OCI-LY7 (cell line): Measurements from ENCODE around the gene TOGARAM1. TPM values are rescaled to one million over a fixed set of nuclear protein-coding genes. Genes with fewer than 3 reads are reported as not detected.

Source experiments
- BruUV-seq: library from RNA; stranded (reverse); fragments of 400-500 nt; replicated peaks from 2 replicates; lab custom pipeline; 2021; lab: Mats Ljungman, UMichigan
- CTCF ChIA-PET: fragments of 300-600 bp; sonication (Branson Sonifier 250); formaldehyde crosslinking; loops from one replicate; lab custom pipeline; 2022; ENCODE audit warnings: antibody characterized with exemption; ENCODE audit not compliant: unreplicated experiment; lab: Charles Lee
- POLR2A ChIA-PET: fragments of 300-600 bp; sonication (Branson Sonifier 250); formaldehyde crosslinking; loops from one replicate; lab custom pipeline; 2022; ENCODE audit warnings: antibody characterized with exemption; lab: Charles Lee
- DNase-seq: peaks from one replicate; pipeline ENCODE4 v3.0.0-alpha.2; 2015; ENCODE audit warnings: low spot score
- H2AFZ ChIP-seq: fragments of 200-600 bp; sonication (generic), shearing (Covaris generic); 2 replicates; pipeline ENCODE4 v1.6.1; 2014; ENCODE audit warnings: mild to moderate bottlenecking, antibody characterized with exemption, low read length, moderate library complexity
- H3K27ac ChIP-seq: fragments of 200-600 bp; sonication (generic); 2 replicates; pipeline ENCODE4 v1.5.1; 2014; ENCODE audit warnings: mixed run types, low read depth, mild to moderate bottlenecking, moderate library complexity, low read length, inconsistent platforms; ENCODE audit not compliant: poor library complexity, severe bottlenecking
- H3K36me3 ChIP-seq: fragments of 200-600 bp; sonication (generic); 2 replicates; pipeline ENCODE4 v1.6.1; 2014; ENCODE audit warnings: mild to moderate bottlenecking, antibody characterized with exemption, low read length, moderate library complexity, mixed read lengths; ENCODE audit not compliant: insufficient read depth
- H3K4me1 ChIP-seq: fragments of 200-600 bp; sonication (generic); 2 replicates; pipeline ENCODE4 v1.5.1; 2014; ENCODE audit warnings: mild to moderate bottlenecking, low read length; ENCODE audit not compliant: insufficient read depth, poor library complexity, severe bottlenecking
- H3K4me2 ChIP-seq: fragments of 200-600 bp; sonication (generic); 2 replicates; pipeline ENCODE4 v1.6.1; 2014; ENCODE audit warnings: mild to moderate bottlenecking, low read length
- H3K4me3 ChIP-seq: fragments of 200-600 bp; sonication (generic); 2 replicates; pipeline ENCODE4 v1.5.1; 2014; ENCODE audit warnings: mild to moderate bottlenecking, low read depth, low read length; ENCODE audit not compliant: poor library complexity, severe bottlenecking
- H3K79me2 ChIP-seq: fragments of 200-600 bp; sonication (generic); 2 replicates; pipeline ENCODE4 v1.6.1; 2016; ENCODE audit warnings: low read depth, mild to moderate bottlenecking, low read length, moderate library complexity, mixed read lengths; ENCODE audit not compliant: insufficient read depth
- H3K9me2 ChIP-seq: fragments of 200-600 bp; sonication (generic); 2 replicates; pipeline ENCODE4 v1.6.1; 2016; ENCODE audit warnings: mild to moderate bottlenecking, low read length, mixed read lengths; ENCODE audit not compliant: insufficient read depth
- H3K9me3 ChIP-seq: fragments of 200-600 bp; sonication (generic); 2 replicates; pipeline ENCODE4 v1.6.1; 2014; ENCODE audit warnings: mild to moderate bottlenecking, mixed run types, low read length, mixed read lengths
- H4K20me1 ChIP-seq: fragments of 200-600 bp; sonication (generic); 2 replicates; pipeline ENCODE4 v1.6.1; 2014; ENCODE audit warnings: mild to moderate bottlenecking, antibody characterized with exemption, low read length, moderate library complexity, mixed read lengths; ENCODE audit not compliant: insufficient read depth
- EZH2phosphoT487 ChIP-seq: fragments of 200-600 bp; sonication (generic); IDR thresholded peaks from 2 replicates; pipeline ENCODE4 v1.6.1; 2018; ENCODE audit warnings: low read depth, borderline replicate concordance, mild to moderate bottlenecking, mixed run types, antibody characterized with exemption, low read length, moderate library complexity, mixed read lengths
- intact Hi-C: fragments of 100-400 bp; cut with micrococcal nuclease; formaldehyde crosslinking; loops from one replicate; pipeline ENCODE4 v1.10.0; 2022; ENCODE audit not compliant: unreplicated experiment
- total RNA-seq, 2 experiments: library from RNA; depleted of rRNA in 1 of 2; stranded (reverse); fragments of >200 nt in 1 of 2; shearing (Covaris generic) in 1 of 2; gene quantifications; 2 replicates each; pipeline ENCODE4 v1.2.3, GENCODE V29; 2014 to 2022
- TF ChIP-seq, protein P1 (sequence below): fragments of 200-600 bp; sonication (generic); conservative IDR thresholded peaks from 2 replicates; pipeline ENCODE4 v1.5.1; 2014; ENCODE audit warnings: mild to moderate bottlenecking, antibody characterized with exemption, low read length, moderate library complexity, mixed read lengths

Gene TOGARAM1
- total RNA-seq, 2 experiments from 2014 or later: 11.4 to 11.6 TPM

DNA sequence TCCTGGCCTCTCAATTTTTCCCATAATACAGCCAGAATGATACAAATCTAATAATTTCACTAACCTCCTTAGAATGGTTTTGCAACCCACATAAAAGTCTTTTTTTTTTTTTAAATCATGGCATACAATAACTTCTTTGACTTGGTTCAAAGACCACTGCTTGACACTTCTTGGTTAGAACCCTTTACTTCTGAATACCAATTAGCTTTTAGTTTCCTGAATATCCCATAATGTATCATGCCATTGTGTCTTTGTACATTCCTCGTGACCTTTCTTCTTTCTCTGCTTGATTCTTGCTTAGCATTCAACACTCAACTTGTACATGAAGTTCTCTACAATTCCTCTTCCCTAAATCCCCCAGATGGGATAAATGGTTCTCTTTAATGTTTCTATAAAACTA is 19.6 kb upstream of the TOGARAM1 start:
- TF ChIP-seq, protein P1, sequence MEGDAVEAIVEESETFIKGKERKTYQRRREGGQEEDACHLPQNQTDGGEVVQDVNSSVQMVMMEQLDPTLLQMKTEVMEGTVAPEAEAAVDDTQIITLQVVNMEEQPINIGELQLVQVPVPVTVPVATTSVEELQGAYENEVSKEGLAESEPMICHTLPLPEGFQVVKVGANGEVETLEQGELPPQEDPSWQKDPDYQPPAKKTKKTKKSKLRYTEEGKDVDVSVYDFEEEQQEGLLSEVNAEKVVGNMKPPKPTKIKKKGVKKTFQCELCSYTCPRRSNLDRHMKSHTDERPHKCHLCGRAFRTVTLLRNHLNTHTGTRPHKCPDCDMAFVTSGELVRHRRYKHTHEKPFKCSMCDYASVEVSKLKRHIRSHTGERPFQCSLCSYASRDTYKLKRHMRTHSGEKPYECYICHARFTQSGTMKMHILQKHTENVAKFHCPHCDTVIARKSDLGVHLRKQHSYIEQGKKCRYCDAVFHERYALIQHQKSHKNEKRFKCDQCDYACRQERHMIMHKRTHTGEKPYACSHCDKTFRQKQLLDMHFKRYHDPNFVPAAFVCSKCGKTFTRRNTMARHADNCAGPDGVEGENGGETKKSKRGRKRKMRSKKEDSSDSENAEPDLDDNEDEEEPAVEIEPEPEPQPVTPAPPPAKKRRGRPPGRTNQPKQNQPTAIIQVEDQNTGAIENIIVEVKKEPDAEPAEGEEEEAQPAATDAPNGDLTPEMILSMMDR: no peak
- no peak for TF ChIP-seq EZH2phosphoT487
- no peak overlapping the region for H2AFZ ChIP-seq
- H3K4me3 ChIP-seq: no peak overlapping the region
- no peak overlapping the region for H3K4me2 ChIP-seq
- no TSS peak for BruUV-seq
- no peaks in the 10 kb centered on the region for H4K20me1 ChIP-seq
- H3K27ac ChIP-seq: no peak overlapping the region
- CTCF ChIA-PET: no interaction called here
- intact Hi-C loops: no loop called here
- H3K9me3 ChIP-seq: no peaks in the 10 kb centered on the region
- H3K4me1 ChIP-seq: no peaks in the 10 kb centered on the region
- no peaks in the 10 kb centered on the region for H3K9me2 ChIP-seq
- H3K36me3 ChIP-seq: peaks cover 80% of the 10 kb centered on the region
- POLR2A ChIA-PET: interaction anchor here (1.5 kb wide), 1 partner anchor 16 kb away, joined by 3 read pairs; no protein-coding TSS in a partner anchor
- DNase-seq: no peak
- H3K79me2 ChIP-seq: no peaks in the 10 kb centered on the region; the same call in 1 of the 2 replicates

DNA sequence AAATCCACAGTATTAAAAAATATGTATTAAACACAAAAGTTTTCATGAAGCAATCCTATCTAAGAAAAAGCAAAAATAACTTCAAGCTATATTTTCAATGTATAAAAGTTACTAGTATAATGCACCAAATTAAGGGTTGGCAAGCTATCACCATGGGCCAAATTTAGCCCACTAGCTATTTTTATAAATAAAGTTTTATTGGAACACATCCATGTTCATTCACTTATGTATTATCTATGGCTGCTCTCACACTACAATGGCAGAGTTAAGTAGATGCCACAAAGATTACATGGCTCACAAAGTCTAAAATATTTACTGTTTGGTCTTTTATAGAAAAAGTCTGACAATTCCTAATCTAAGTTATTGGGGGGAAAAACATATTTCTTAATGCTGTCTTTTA is 17.9 kb upstream of the TOGARAM1 start:
- H2AFZ ChIP-seq: no peak overlapping the region
- no peaks in the 10 kb centered on the region; the same call in 1 of the 2 replicates for H3K79me2 ChIP-seq
- no peaks in the 10 kb centered on the region for H3K9me2 ChIP-seq
- no peak for DNase-seq
- ChIA-PET POLR2A (interaction anchor here (0.7 to 1.5 kb wide), 2 partner anchors 14 to 83 kb away, joined by 3 read pairs; no protein-coding TSS in a partner anchor), CTCF (no interaction called here)
- H3K4me1 ChIP-seq: no peaks in the 10 kb centered on the region
- H3K27ac ChIP-seq: no peak overlapping the region
- BruUV-seq: no TSS peak
- H3K4me3 ChIP-seq: no peak overlapping the region
- intact Hi-C loops: no loop called here
- no peak overlapping the region for H3K4me2 ChIP-seq
- peaks cover 70% of the 10 kb centered on the region for H3K36me3 ChIP-seq
- H4K20me1 ChIP-seq: no peaks in the 10 kb centered on the region
- no peak for TF ChIP-seq EZH2phosphoT487
- TF ChIP-seq, protein P1: no peak
- H3K9me3 ChIP-seq: no peaks in the 10 kb centered on the region

DNA sequence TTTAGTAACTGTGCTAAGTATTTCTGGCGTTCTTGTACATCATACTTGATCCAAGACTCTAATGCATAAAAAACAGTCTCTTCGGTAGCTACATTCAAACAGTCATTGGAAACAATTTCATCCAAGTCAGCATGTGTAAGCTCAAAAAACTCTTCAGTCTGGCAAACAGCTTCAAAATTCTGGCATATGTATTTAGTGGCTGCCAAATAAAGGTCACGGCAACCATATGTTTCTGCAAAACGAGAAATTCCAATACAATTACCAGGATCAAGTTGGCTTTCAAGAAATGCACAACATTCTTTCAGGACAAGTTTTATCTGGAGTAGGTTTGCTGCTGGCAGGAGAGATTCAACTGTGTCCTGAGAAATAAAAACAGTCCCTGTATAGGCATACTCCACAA is 16.7 kb upstream of the TOGARAM1 start:
- Histone ChIP-seq H3K79me2 (no peaks in the 10 kb centered on the region; the same call in 1 of the 2 replicates), H3K4me3 (no peak overlapping the region), H4K20me1 (no peaks in the 10 kb centered on the region), H2AFZ (no peak overlapping the region), H3K4me2 (no peak overlapping the region), H3K9me2 (no peaks in the 10 kb centered on the region), H3K27ac (no peak overlapping the region), H3K4me1 (no peaks in the 10 kb centered on the region), H3K36me3 (peaks cover 58% of the 10 kb centered on the region), H3K9me3 (no peaks in the 10 kb centered on the region)
- no TSS peak for BruUV-seq
- no peak for TF ChIP-seq EZH2phosphoT487
- TF ChIP-seq, protein P1: no peak
- no peak for DNase-seq
- CTCF ChIA-PET: no interaction called here
- POLR2A ChIA-PET: no interaction called here
- intact Hi-C loops: no loop called here
